HG03066 (cell line): ENCODE measurements around the gene TNNT1.
"Not testable (repeated sequence)": the region's sequence is repeated elsewhere in the genome, so short reads cannot be mapped to it uniquely, and the experiment has no call there.

Experiments used
- ATAC-seq: cut with Tn5 transposase; IDR thresholded peaks from one replicate; pipeline ENCODE4 v1.9.1; 2021; ENCODE audit warnings: low read depth; ENCODE audit not compliant: unreplicated experiment

Gene TNNT1

DNA sequence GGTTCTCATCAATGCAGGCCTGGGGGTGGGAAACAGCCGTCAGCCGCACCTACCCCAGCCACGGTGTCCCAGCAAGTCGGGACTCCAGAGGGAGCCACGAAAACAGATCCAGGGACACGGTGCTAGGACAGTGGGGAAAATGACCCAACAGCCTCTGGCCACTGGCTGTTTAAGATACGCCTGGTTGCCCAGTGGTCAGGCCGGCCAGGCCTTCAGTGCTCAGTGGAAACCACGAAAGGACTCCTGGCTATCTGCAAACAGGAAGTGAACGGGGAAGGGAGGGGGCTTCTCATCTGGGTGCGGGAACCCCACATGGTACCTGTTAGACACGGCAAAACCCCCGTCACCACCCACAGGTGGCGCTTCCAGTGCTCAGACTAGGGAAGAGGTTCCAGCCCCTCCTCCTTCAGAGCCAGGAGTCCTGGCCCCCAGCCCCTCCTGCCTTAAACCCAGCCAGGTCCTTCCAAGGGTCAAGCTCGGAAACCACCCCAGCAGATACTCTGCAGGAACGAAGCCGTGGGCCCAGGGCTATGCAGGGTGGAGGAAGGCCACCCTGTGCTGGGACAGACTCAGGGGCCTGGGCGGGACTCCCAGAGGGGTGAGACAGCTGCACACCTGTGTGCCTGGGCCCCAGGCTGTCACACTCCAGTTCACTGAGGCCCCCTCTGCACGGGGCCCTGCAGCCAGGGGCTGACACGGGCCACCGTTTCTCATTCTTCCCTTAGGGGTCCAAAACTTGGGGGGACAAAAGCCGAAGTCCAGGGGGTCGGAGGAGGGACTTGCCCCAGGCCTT, 36.0 kb downstream of the TNNT1 start:
- ATAC-seq = no peak

DNA sequence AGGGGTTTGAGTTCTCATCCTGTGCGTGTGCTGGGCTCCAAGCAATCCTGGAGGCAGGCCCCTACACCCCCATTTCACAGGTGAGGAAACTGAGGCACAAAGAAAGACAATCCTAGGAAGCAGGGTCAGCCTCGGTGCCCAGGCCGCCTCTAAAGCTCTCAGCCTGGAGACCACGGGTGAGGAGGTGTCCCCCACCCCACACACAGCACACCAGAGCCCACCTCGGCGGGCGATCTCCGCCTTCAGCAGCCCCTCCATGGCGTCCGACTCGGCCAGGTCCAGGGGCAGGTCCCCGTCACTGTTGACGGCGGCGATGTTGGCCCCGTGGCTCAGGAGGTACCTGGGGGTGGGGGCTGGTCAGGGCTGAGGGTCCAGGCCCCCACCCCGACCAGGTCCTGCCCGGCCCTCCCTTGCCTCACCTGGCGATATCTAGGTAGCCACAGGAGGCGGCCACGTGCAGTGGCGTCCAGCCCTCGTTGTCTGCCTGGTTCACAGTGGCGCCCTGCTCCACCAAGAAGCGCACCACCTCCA, 36.7 kb downstream of the TNNT1 start:
- ATAC-seq = no peak

DNA sequence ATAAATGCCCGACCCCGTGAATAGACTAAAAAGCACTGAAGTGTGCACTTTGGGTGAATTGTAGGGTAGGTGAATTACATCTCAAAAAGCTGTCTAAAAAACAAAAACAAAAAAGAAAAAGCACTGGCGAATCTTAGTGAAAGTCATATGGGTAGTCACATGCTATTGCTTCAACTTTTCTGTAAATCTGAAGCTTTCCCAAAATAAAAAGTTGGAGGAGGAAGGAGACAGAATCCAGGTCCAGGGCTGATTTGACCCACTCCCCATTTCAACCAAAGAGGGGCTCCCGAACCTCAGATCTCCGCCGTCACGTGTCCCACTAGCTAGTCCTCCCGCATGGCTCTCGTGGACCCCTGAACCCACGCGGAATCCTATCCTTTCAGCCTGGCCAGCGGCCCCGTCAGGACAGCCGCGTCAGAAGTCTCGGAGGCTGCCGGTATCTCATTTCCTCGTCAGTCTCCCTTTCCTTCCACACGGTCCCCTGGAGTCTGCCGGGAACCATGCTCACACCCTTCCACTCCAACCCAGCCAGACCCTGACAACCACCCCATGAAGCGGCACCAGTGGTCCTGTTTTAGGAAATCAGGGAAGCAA, 37.7 kb downstream of the TNNT1 start:
- no peak for ATAC-seq

DNA sequence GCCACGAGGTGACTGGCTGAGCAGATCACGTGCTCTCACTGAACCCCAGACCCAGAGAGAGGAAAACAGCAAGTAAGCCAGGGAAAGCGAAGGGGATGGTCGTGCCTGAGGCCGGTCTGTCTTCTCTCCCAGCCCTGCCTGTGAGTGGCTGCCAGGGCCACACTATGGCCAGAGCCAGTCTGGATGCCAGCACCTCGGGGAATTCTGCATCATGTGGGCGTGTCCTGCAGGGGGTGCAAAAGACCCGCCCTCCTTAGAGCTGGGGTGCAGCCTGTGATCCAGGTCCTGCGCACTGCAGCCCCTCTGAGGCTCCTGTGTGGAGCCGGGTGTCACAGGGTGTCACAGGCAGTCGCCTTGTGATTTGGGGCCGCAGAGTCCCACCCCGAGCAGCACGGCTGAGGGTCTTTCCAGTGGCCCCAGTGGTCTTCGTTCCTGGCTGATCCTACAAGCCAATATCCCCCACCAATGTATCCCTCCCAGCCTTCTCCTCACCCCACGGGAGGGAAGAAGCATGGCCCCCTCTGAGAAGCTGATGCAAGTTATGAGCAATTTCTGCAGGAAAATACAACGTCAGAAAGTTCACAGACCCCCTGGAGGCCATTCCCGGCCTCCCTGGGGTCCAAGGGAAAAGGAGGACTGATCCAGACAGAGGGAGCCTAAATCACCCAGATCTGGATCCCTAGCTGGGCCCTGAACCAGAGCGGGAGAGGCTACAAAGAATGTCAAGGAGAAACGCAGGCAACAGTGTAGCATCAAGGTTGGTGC, 39.3 kb downstream of the TNNT1 start:
- no peak for ATAC-seq

GRCh38 chr19:55107252-55107651, 41.8 kb downstream of the TNNT1 start:
- ATAC-seq = not testable (repeated sequence)

DNA sequence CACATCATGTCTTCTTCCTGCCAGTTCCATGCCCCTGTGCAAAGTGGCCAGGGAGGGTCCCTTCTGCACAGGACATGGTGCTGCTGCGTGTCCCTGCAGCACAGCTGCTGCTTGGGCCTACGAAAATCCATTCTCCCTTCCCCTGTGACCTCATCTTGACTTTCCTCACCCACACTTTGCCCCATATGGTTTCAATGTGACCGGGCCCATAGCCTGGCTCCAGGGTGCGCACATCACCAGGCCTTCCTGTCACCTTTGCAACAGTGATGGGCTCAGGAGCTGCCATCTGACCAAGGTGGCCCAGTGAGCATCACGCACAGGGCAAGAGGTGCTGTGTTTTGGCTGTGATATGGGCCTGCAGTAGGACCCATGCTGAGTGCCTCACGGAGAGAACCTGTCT, 42.4 kb downstream of the TNNT1 start:
- no peak for ATAC-seq

DNA sequence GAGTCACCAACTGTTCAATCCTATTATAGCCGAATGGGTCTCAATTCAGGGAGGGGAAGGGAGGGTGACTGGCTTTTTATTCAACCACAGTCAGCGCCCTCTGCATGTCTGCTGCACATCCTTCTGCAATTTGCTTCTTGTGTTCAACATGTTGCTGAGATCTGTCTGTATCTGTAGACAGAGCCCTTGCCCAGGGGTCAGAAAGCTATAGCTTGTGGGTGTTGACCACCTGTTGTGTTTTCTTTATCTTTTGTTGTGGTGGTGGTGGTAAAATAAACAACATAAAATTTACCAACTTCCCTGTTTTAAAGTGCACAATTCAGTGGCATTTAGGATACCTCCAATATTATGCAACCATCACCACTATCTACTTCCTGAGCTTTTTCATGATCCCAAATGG, 43.8 kb downstream of the TNNT1 start:
- no peak for ATAC-seq

DNA sequence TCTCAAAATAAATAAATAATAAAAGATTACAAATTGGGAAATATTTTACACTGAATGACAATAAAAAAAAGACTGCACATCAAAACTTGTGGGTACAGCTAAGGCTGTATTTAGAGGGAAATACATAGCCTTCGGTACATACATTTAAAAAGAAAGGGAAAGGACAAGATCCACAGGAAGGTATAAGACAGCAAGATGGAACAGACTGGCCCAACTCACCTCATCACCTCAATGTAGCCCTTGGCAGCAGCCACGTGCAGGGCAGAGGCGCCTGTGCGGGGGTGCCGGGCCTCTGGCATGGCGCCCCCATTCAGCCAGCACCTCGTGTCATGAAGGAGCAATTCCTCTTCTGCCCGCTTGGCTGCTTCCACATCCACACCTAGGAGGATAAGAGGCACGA, 45.8 kb downstream of the TNNT1 start:
- no peak for ATAC-seq

GRCh38 chr19:55101261-55101660, 47.7 kb downstream of the TNNT1 start:
- no peak for ATAC-seq

DNA sequence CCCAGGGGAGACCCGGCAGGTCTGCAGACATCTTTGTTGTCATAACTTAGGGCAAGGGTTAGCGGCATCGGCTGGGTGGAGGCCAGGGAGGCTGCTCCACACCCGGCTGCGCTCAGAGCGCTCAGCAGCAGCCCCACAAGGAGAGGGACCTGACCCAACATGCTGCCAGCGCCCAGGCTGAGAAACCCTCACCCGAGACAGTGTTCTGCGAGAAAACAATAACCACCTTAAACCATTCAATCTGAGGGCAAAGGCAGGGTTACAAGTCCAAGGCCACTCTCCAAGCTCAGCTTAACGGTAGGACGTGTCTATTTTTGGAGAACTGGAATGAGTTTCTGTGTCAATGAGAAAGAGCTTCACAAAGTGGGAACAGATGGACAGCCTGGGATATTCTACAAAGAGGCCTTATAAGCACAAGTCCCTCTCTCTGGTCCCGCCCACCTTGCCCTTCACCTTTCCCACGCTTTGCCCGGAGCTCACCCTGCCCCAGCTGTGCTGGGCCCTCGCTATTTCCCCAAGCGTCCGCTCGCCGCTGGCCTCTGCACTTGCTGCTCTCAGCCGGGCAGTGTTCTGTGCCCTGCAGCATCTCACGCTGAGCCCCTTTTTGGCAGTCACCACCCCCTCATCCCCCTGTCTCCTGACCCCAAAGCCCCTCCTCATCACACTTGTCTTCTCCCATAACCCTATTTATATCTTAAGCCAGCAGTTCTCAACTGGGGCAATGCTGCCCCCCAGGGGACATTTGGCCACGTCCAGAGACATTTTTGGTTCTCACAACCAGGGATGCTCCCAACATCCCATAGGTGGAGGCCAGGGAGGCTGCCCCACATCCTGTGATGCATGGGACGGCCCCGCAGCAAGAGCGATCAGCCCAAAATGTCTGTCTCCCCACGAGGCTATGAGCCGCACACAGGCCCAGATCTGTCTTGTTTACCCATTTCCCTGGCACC, 49.2 kb downstream of the TNNT1 start:
- ATAC-seq = no peak

DNA sequence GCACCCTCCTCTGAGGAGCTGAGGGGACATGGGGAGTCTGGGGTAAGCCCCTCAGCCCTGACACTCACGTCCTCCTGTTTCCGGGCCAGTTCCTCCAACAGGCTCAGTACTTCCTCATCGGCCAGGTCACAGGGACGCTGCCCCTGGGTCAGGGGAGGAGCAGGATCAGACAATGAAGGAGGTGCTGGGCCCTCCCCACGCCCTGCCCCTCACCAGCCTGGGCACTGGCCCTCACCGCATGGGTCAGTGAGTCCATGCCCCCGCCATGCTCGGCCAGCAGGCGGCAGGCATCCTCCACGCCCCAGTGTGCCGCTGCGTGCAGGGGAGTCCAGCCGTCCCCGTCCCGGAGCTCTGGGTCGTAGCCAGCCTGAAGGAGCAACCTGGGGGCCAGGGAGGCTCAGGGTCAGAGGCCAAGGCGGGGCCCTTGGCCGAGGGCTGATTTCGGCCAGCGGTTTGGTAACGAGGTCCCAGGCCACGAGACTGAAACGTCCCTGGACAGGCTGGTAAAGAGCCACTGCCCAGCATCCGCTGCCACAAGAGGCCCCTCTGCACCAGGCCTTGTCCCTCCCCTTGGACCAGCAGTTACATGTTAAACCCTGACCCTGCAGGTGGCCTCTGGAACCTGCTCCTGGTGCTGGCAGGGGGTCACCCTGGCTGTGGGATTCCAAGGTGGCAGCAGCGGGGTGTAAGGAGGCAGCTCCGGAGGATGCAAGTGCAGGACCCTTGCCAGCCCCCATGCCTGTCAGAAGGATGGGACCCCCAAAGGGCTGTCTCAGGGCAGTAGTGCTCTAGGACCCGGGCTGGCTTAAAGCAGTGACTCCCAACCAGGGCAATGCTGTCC, 50.1 kb downstream of the TNNT1 start:
- ATAC-seq = no peak

DNA sequence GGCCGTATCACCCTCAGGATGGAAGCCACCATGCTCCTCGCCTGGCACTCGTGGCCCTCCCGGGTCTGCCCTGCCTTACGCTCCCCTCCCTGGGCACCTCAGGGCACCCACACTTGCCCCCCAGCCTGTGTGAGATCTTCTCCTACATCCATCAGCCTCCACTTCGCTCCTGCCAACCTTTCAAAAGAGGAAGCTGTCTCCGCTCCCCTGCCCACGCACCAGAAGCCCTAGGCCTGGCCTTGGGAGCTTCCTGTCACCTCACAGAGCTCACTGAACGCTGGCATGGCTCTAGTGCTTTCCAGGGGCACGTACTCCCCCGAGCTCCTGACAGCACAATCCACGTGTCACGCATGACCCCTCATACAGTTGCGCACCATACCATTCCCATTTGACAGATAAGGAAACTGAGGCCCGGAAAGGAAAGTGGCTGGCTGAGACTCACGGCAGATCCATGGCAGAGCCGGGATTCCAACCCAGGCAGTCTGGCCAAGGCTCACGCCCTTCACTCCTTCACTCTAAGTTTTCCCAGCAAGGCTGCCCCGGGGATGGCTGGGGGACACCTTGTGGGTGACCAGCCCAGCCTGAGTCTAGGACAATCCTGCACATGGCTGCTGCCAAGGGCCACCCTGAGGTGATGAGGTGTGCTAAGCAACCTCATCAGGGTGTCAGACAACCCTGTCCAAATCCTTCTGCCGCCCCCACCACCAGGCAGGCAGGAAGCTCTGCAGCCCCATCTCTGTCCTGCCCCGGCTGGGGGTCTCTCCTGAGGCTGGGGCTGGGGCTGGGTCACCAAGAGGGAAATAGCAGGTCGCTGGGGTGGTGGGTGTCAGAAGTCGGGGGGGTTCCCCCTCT, 50.9 kb downstream of the TNNT1 start:
- no peak for ATAC-seq

DNA sequence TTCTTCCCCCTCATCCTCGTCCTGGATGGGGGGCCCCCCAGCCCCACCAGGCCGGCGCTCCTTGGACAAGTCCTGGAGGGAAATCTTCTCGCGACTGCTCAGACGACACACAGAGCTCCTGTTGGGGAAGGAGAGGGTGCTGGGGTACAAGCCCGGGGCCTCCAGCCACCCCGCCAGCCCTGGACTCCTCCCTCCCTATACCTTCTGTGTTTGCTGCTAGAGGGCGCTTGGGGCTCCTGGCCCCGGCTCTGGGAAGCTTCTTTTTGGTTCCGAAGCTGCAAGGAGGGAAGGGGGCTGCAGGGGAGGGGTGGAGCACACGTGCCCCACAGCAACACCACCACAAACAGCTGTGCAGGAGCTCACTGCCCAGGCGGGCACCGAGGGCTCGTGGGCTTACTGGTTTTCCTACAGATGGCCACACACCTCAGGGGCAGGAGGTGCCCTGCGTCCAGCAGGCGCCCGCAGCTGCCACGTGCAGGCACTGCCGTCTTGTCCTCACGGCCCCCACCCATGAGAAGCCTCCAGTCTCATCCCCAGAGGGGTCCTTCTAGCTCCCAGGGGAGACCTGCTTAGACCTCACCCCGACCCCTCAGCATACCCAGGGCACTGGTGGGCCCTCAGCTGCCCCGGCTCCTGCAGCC, 52.8 kb downstream of the TNNT1 start:
- no peak for ATAC-seq

GRCh38 chr19:55095260-55096060, 53.5 kb downstream of the TNNT1 start:
- ATAC-seq = no peak

- no peak for ATAC-seq
Measured at GRCh38 chr19:55094456-55095259, 54.3 kb downstream of the TNNT1 start.
